Endodermal cell (in vitro differentiated cells): Measurements from ENCODE around the gene IFITM10. TPM values are rescaled to one million over a fixed set of nuclear protein-coding genes. Genes with fewer than 3 reads are reported as not detected.

ENCODE experiments used
- DNase-seq: peaks from one replicate; pipeline ENCODE4 v3.0.0-alpha.2; 2017
- H3K27ac ChIP-seq: 2 replicates; pipeline ENCODE4 v1.5.1; 2013; ENCODE audit warnings: mild to moderate bottlenecking, low read depth, low read length, moderate library complexity
- H3K27me3 ChIP-seq: 2 replicates; pipeline ENCODE4 v1.6.1; 2013; ENCODE audit warnings: mild to moderate bottlenecking, low read length, moderate library complexity; ENCODE audit not compliant: insufficient read depth, control insufficient read depth, poor library complexity, severe bottlenecking
- H3K36me3 ChIP-seq: 2 replicates; pipeline ENCODE4 v1.7.0; 2013; ENCODE audit warnings: mild to moderate bottlenecking, low read length, moderate library complexity; ENCODE audit not compliant: control insufficient read depth, insufficient read depth
- H3K4me1 ChIP-seq: one replicate; pipeline ENCODE4 v1.7.0; 2013; ENCODE audit warnings: low read length; ENCODE audit not compliant: control insufficient read depth, insufficient read depth
- H3K4me3 ChIP-seq: 2 replicates; pipeline ENCODE4 v1.5.1; 2013; ENCODE audit warnings: mild to moderate bottlenecking, low read length, moderate library complexity
- H3K9ac ChIP-seq: 2 replicates; pipeline ENCODE4 v1.6.1; 2013; ENCODE audit warnings: mild to moderate bottlenecking, low read length, moderate library complexity; ENCODE audit not compliant: poor library complexity, severe bottlenecking; ENCODE audit errors: extremely low read depth
- H3K9me3 ChIP-seq: 2 replicates; pipeline ENCODE4 v1.6.1; 2013; ENCODE audit warnings: mild to moderate bottlenecking, low read length, moderate library complexity; ENCODE audit not compliant: control insufficient read depth
- H3K27ac Mint-ChIP-seq: 2 replicates; pipeline ENCODE4 v1.8.0; 2020; ENCODE audit warnings: mixed read lengths
- H3K27me3 Mint-ChIP-seq: 2 replicates; pipeline ENCODE4 v1.8.0; 2021; ENCODE audit warnings: mild to moderate bottlenecking, mixed read lengths; ENCODE audit not compliant: insufficient read depth
- H3K36me3 Mint-ChIP-seq: 2 replicates; pipeline ENCODE4 v1.8.0; 2020; ENCODE audit warnings: low read depth, mixed read lengths
- H3K4me1 Mint-ChIP-seq: 2 replicates; pipeline ENCODE4 v1.8.0; 2020; ENCODE audit warnings: mixed read lengths
- H3K4me3 Mint-ChIP-seq: 2 replicates; pipeline ENCODE4 v1.8.0; 2020; ENCODE audit warnings: mild to moderate bottlenecking, moderate library complexity, mixed read lengths
- H3K9me3 Mint-ChIP-seq: 2 replicates; pipeline ENCODE4 v1.8.0; 2020; ENCODE audit warnings: mild to moderate bottlenecking, mixed read lengths
- WGBS, 2 experiments: methylation state at CpG; one replicate each; pipeline versions ENCODE4 v1.1.5 to v1.1.7; 2013; ENCODE audit warnings: missing lambda C conversion rate in 2 of 2, mixed read lengths in 1 of 2; ENCODE audit not compliant: insufficient coverage in 1 of 2, insufficient read length in 1 of 2; 5-methylcytosine and 5-hydroxymethylcytosine counted together
- total RNA-seq, 2 donors: library from RNA; stranded (reverse); fragmentation: NEBNext Ultra II Directional in 1 of 2; extraction: Animal tissue kit (Norgen Biotek cat#: 25700) in 1 of 2; gene quantifications; 2 replicates in 1 of 2; 3 replicates in 1 of 2; pipeline ENCODE4 v1.2.1, GENCODE V29; 2021
- TF ChIP-seq, protein P1 (sequence below): fragments of 200-600 bp; sonication (generic); conservative IDR thresholded peaks from 2 replicates; pipeline ENCODE4 v1.5.0; 2021; ENCODE audit warnings: antibody characterized with exemption, mild to moderate bottlenecking

IFITM10 gene
- total RNA-seq, 2 donors from 2014 or later: 0.75 to 1.0 TPM

DNA sequence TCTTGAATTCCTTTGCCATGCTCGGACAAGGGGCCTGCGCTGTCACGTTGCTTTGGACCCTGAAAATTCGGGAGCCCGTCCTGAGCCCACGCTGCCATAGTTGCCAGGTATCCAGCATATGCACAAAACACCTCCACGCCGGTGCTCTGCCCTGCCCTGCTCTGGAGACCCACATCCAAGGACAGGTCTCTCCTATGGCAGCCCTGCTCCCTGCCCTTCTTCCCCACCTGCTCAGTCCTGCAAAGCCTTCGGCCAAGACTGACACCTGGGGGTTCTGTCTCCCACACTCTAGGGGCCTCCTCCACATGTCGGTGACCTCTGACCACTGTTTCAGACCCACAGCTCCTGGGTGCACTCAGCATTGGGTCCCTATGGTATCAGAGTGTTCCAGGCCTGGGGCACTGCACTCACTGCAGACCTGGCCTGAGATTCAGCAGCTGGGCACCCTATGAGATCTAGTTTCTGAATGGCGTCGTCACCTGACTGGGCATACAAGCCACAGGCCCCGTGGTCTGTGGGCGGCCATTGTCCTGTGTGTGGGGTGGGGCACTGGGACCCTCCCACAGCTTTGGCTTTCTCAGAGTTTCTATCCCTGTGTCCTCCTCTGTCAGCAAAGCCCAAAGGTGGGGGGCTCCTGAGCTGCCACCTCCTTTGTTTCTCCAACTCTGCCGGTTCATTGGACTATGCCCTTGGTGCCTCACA lies 55.4 kb downstream of the IFITM10 start:
- Histone ChIP-seq H3K9me3 (no peaks in the 10 kb centered on the region), H3K4me1 (peaks cover 5% of the 10 kb centered on the region), H3K27me3 (peaks cover 76% of the 10 kb centered on the region), H3K9ac (no peak overlapping the region), H3K27ac (no peak overlapping the region), H3K4me3 (no peak overlapping the region), H3K36me3 (no peaks in the 10 kb centered on the region)
- 92 to 93% methylated on average over 4 to 15 of the region's 15 CpGs for WGBS, 2 experiments
- peak; percentile 31 for DNase-seq
- Mint-ChIP-seq H3K27me3 (peaks cover 87% of the 10 kb centered on the region), H3K4me1 (peaks cover 16% of the 10 kb centered on the region), H3K9me3 (no peaks in the 10 kb centered on the region), H3K36me3 (no peaks in the 10 kb centered on the region), H3K4me3 (no peak overlapping the region), H3K27ac (no peak overlapping the region)
- TF ChIP-seq, protein P1, sequence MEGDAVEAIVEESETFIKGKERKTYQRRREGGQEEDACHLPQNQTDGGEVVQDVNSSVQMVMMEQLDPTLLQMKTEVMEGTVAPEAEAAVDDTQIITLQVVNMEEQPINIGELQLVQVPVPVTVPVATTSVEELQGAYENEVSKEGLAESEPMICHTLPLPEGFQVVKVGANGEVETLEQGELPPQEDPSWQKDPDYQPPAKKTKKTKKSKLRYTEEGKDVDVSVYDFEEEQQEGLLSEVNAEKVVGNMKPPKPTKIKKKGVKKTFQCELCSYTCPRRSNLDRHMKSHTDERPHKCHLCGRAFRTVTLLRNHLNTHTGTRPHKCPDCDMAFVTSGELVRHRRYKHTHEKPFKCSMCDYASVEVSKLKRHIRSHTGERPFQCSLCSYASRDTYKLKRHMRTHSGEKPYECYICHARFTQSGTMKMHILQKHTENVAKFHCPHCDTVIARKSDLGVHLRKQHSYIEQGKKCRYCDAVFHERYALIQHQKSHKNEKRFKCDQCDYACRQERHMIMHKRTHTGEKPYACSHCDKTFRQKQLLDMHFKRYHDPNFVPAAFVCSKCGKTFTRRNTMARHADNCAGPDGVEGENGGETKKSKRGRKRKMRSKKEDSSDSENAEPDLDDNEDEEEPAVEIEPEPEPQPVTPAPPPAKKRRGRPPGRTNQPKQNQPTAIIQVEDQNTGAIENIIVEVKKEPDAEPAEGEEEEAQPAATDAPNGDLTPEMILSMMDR: no peak

DNA sequence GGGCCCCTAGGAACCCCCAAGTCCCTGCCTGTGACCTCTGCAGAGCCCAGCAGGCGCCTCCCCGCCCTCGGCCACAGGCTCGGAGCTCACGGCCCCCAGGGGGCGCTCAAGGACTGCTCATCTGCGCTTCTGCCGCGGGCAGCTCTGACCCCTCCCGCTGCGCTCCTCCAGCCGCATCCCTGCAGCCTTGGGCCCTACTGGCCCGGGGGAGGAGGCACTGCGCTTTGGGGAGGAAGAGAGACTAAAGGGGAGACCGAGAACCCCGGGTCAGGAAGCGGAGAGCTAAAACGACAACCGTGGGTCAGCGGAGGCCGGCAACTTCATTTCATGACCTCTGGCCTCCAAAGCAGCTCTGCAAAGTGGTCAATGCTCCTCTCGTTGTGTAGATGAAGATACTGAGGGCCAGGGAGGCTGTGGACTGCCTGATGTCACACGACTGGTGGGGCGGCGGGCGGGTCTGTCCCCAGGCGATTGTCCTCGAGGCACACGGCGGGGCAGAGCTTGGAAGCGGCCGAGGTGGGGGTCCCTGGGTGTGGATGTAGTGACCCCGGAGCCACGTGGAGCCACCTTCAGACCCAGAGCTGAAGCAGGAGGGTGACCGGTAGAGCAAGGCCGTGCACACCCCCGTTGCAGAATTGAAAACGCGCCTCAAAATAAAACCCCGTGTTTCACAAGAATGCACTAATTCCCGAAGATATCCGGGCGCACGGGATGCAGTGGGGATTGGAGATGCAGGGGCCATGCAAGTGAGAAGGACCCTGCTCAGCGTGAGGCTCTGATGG lies 56.1 kb downstream of the IFITM10 start:
- Mint-ChIP-seq H3K9me3 (no peaks in the 10 kb centered on the region), H3K4me3 (no peak overlapping the region), H3K36me3 (no peaks in the 10 kb centered on the region), H3K4me1 (peaks cover 16% of the 10 kb centered on the region), H3K27me3 (peaks cover 88% of the 10 kb centered on the region), H3K27ac (no peak overlapping the region)
- Histone ChIP-seq H3K27me3 (peaks cover 84% of the 10 kb centered on the region), H3K27ac (no peak overlapping the region), H3K9me3 (no peaks in the 10 kb centered on the region), H3K36me3 (no peaks in the 10 kb centered on the region), H3K4me3 (no peak overlapping the region), H3K4me1 (peaks cover 5% of the 10 kb centered on the region), H3K9ac (no peak overlapping the region)
- TF ChIP-seq, protein P1: peak; percentile 95
- DNase-seq: peak; percentile 96
- 51 to 56% methylated on average over 19 to 45 of the region's 45 CpGs for WGBS, 2 experiments

DNA sequence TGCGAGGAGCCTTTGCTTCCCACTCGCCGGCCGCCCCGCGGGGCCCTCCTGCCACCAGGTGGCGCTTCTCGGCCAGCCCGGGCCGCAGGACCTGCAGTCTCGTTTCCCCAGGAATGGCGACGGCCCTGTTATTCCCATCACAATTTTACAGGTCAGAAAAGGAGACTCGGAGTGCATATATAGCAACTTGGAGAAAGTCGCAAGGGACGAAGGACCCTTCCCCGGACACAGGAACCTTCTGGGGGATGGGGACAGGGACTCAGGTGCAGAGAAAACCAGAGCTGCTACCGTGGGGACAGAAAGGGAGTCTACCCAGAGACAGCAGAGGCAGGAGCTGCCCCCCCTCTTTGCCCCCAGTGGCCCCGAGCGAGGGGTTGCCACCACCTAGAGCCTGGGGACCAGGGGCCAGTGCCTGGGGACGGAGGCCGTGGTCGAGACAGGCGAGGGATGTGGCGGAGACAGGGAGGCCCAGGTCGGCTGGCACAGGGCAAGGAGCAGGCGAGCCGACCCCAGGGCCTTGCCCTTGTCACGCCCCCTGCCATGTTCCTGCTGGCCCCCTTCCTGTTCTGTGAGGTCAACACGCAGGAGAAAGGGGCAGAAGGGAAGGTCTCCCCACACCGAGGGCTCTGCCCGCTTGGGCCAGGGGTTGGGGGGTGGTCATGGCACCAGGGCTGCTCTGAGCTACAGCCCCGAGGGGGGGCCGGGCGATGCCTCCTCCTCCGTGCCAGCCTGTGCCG lies 56.9 kb downstream of the IFITM10 start:
- Mint-ChIP-seq H3K9me3 (no peaks in the 10 kb centered on the region), H3K4me1 (peaks cover 18% of the 10 kb centered on the region), H3K36me3 (no peaks in the 10 kb centered on the region), H3K27ac (no peak overlapping the region), H3K4me3 (peak overlapping the region; percentile 48), H3K27me3 (peaks cover 94% of the 10 kb centered on the region)
- Histone ChIP-seq H3K4me3 (no peak overlapping the region), H3K27ac (no peak overlapping the region), H3K4me1 (peaks cover 5% of the 10 kb centered on the region), H3K9me3 (no peaks in the 10 kb centered on the region), H3K9ac (no peak overlapping the region), H3K36me3 (no peaks in the 10 kb centered on the region), H3K27me3 (peaks cover 91% of the 10 kb centered on the region)
- peak; percentile 95 for DNase-seq
- WGBS, 2 experiments: 26 to 28% methylated on average over 19 to 37 of the region's 37 CpGs
- TF ChIP-seq, protein P1: peak; percentile 97
